HepG2 (cell line): ENCODE measurements around the gene TAS1R1. TPM values are rescaled to one million over a fixed set of nuclear protein-coding genes. Genes with fewer than 3 reads are reported as not detected.

Experiments used
- AGO1 ChIP-seq: fragments of 200-400 bp; formaldehyde crosslinking; IDR thresholded peaks from 2 replicates; pipeline ENCODE4 v1.6.1; 2017; ENCODE audit warnings: mild to moderate bottlenecking, low read depth, low read length, moderate library complexity; ENCODE audit not compliant: poor library complexity, severe bottlenecking
- BRCA1 ChIP-seq: sonication (generic); formaldehyde crosslinking; IDR thresholded peaks from 2 replicates; pipeline ENCODE4 v1.4.0; 2020; ENCODE audit warnings: missing genetic modification reagents
- BRF2 ChIP-seq: sonication (generic); formaldehyde crosslinking; IDR thresholded peaks from 2 replicates; pipeline ENCODE4 v1.8.1; 2022; ENCODE audit warnings: mild to moderate bottlenecking, missing genetic modification reagents
- GABPB1 ChIP-seq: IDR thresholded peaks from 2 replicates; pipeline ENCODE4 v1.6.1; 2016; ENCODE audit warnings: mild to moderate bottlenecking, missing genetic modification reagents, moderate library complexity, missing compliant biosample characterization
- HCFC1 ChIP-seq: fragments of 150-350 bp; IDR thresholded peaks from 2 replicates; pipeline ENCODE4 v1.6.1; 2014; ENCODE audit warnings: low read depth, low read length
- HMGXB4 ChIP-seq, 2 experiments: sonication (generic) in 1 of 2; formaldehyde crosslinking in 1 of 2; IDR thresholded peaks; 2 replicates each; pipeline versions ENCODE4 v1.4.0 to v1.6.1; 2018 to 2020; ENCODE audit warnings: missing genetic modification reagents in 2 of 2, borderline replicate concordance in 1 of 2, low read depth in 1 of 2, mild to moderate bottlenecking in 1 of 2, missing biosample characterization in 1 of 2
- IKZF5 ChIP-seq: IDR thresholded peaks from 2 replicates; pipeline ENCODE4 v1.6.1; 2018; ENCODE audit warnings: missing genetic modification reagents, mild to moderate bottlenecking, missing compliant biosample characterization
- KAT8 ChIP-seq: IDR thresholded peaks from 2 replicates; pipeline ENCODE4 v1.6.1; 2016; ENCODE audit warnings: missing genetic modification reagents, missing compliant biosample characterization
- MED13 ChIP-seq: sonication (generic); formaldehyde crosslinking; IDR thresholded peaks from 2 replicates; pipeline ENCODE4 v1.5.0; 2020; ENCODE audit warnings: missing genetic modification reagents
- NCOA1 ChIP-seq: sonication (generic); formaldehyde crosslinking; IDR thresholded peaks from 2 replicates; pipeline ENCODE4 v1.9.0; 2021; ENCODE audit warnings: missing genetic modification reagents
- NFYC ChIP-seq: IDR thresholded peaks from 2 replicates; pipeline ENCODE4 v1.6.1; 2016; ENCODE audit warnings: missing genetic modification reagents, missing compliant biosample characterization
- PITX1 ChIP-seq: sonication (generic); formaldehyde crosslinking; IDR thresholded peaks from 2 replicates; pipeline ENCODE4 v1.5.1; 2020; ENCODE audit warnings: mild to moderate bottlenecking, missing genetic modification reagents
- RFX1 ChIP-seq: fragments of 450-650 bp; IDR thresholded peaks from 2 replicates; pipeline ENCODE4 v1.6.1; 2017
- RFX3 ChIP-seq: IDR thresholded peaks from 2 replicates; pipeline ENCODE4 v1.6.1; 2016; ENCODE audit warnings: missing biosample characterization, missing genetic modification reagents
- SRY ChIP-seq: sonication (generic); formaldehyde crosslinking; IDR thresholded peaks from 2 replicates; pipeline ENCODE4 v1.8.0; 2022; ENCODE audit warnings: mild to moderate bottlenecking, missing genetic modification reagents
- ZNF547 ChIP-seq: sonication (generic); formaldehyde crosslinking; IDR thresholded peaks from 2 replicates; pipeline ENCODE4 v1.5.1; 2020; ENCODE audit warnings: mild to moderate bottlenecking, missing genetic modification reagents
- ZNF556 ChIP-seq: sonication (generic); formaldehyde crosslinking; IDR thresholded peaks from 2 replicates; pipeline ENCODE4 v1.4.0; 2020; ENCODE audit warnings: mild to moderate bottlenecking, missing genetic modification reagents, borderline replicate concordance
- ZNF558 ChIP-seq: sonication (generic); formaldehyde crosslinking; IDR thresholded peaks from 2 replicates; pipeline ENCODE4 v1.9.0; 2022; ENCODE audit warnings: mild to moderate bottlenecking, missing genetic modification reagents, borderline replicate concordance
- ZNF747 ChIP-seq: sonication (generic); formaldehyde crosslinking; IDR thresholded peaks from 2 replicates; pipeline ENCODE4 v1.8.1; 2023; ENCODE audit warnings: missing genetic modification reagents, mild to moderate bottlenecking, borderline replicate concordance
- polyA plus RNA-seq, 8 experiments: library from polyadenylated mRNA; depleted of rRNA in 3 of 8; stranded (reverse) in 7 of 8; unstranded in 1 of 8; fragments of >200 nt; fragmentation: Illumina TruSeq in 4 of 8; extraction: Trizol in 4 of 8; gene quantifications; 2 replicates each; pipeline versions ENCODE4 v1.2.1 to v1.2.3, GENCODE V29; 2011 to 2016; ENCODE audit warnings: low read depth in 4 of 8, missing spikeins in 1 of 8, mixed read lengths in 1 of 8; ENCODE audit not compliant: insufficient read depth in 1 of 8
- total RNA-seq, 5 experiments: library from RNA; depleted of rRNA; stranded (reverse); fragments of >200 nt; fragmentation: Illumina TruSeq; extraction: Trizol; gene quantifications; 2 replicates each; pipeline ENCODE4 v1.2.3, GENCODE V29; 2016; ENCODE audit warnings: low read depth in 1 of 5
- TF ChIP-seq, protein P1 (sequence below): sonication (generic); formaldehyde crosslinking; IDR thresholded peaks from 2 replicates; pipeline ENCODE4 v1.4.0; 2020; ENCODE audit warnings: mild to moderate bottlenecking, missing genetic modification reagents, borderline replicate concordance

TAS1R1 gene
- total and polyA plus RNA-seq, 2 of the 13 experiments (the other 11 are each of a cell fraction or from before 2014, with no cell fraction given), result 1.4 to 1.6 TPM

GRCh38 chr1:6579374-6580118, 24.4 kb downstream of the TAS1R1 start, which contains the start of gene ZBTB48 (continued):
- TF ChIP-seq, protein P1, sequence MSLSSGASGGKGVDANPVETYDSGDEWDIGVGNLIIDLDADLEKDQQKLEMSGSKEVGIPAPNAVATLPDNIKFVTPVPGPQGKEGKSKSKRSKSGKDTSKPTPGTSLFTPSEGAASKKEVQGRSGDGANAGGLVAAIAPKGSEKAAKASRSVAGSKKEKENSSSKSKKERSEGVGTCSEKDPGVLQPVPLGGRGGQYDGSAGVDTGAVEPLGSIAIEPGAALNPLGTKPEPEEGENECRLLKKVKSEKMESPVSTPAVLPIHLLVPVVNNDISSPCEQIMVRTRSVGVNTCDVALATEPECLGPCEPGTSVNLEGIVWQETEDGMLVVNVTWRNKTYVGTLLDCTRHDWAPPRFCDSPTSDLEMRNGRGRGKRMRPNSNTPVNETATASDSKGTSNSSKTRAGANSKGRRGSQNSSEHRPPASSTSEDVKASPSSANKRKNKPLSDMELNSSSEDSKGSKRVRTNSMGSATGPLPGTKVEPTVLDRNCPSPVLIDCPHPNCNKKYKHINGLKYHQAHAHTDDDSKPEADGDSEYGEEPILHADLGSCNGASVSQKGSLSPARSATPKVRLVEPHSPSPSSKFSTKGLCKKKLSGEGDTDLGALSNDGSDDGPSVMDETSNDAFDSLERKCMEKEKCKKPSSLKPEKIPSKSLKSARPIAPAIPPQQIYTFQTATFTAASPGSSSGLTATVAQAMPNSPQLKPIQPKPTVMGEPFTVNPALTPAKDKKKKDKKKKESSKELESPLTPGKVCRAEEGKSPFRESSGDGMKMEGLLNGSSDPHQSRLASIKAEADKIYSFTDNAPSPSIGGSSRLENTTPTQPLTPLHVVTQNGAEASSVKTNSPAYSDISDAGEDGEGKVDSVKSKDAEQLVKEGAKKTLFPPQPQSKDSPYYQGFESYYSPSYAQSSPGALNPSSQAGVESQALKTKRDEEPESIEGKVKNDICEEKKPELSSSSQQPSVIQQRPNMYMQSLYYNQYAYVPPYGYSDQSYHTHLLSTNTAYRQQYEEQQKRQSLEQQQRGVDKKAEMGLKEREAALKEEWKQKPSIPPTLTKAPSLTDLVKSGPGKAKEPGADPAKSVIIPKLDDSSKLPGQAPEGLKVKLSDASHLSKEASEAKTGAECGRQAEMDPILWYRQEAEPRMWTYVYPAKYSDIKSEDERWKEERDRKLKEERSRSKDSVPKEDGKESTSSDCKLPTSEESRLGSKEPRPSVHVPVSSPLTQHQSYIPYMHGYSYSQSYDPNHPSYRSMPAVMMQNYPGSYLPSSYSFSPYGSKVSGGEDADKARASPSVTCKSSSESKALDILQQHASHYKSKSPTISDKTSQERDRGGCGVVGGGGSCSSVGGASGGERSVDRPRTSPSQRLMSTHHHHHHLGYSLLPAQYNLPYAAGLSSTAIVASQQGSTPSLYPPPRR (CRISPR knock-in tag), result peak; percentile 32; the same call in 1 of the 2 replicates
- no peak for TF ChIP-seq SRY (CRISPR knock-in tag)
- peak; percentile 83 for TF ChIP-seq NFYC
- TF ChIP-seq BRCA1 (CRISPR knock-in tag), result no peak
- 0 out of 2 replicates have a peak, but pooled peaks have one; percentile 42 for TF ChIP-seq ZNF556 (CRISPR knock-in tag)
- TF ChIP-seq ZNF547 (CRISPR knock-in tag), result no peak
- peak; percentile 66; the same call in 1 of the 2 replicates for TF ChIP-seq IKZF5 (CRISPR knock-in tag)
- TF ChIP-seq ZNF558 (CRISPR knock-in tag), result no peak
- peak; percentile 22; the same call in 1 of the 2 replicates for TF ChIP-seq ZNF747 (CRISPR knock-in tag)
- no peak for TF ChIP-seq AGO1
- no peak for TF ChIP-seq NCOA1 (CRISPR knock-in tag)
- peak; percentile 59; the same call in 1 of the 2 replicates for TF ChIP-seq KAT8 (CRISPR knock-in tag)
- peak; percentile 97 for TF ChIP-seq GABPB1 (CRISPR knock-in tag)
- TF ChIP-seq RFX1, result peak; percentile 91
- TF ChIP-seq RFX3 (CRISPR knock-in tag), result peak; percentile 79
- TF ChIP-seq PITX1, result no peak
- 0 out of 4 replicates have a peak, but pooled peaks have one; percentile 20 to 23 for TF ChIP-seq HMGXB4 (CRISPR knock-in tag; IDR thresholded peaks at IDR 0.05; ENCODE audit: borderline replicate concordance in 1 of 2, low read depth in 1 of 2)
- TF ChIP-seq MED13 (CRISPR knock-in tag), result no peak
- no peak for TF ChIP-seq BRF2 (CRISPR knock-in tag)
- TF ChIP-seq HCFC1, result peak; percentile 16; the same call in 1 of the 2 replicates
